GM13976 (cell line): Measurements from ENCODE around the gene LRRC45.

Experiments
- DNase-seq: peaks from one replicate; pipeline ENCODE4 v3.0.0; 2012; ENCODE audit warnings: low spot score
- in situ Hi-C: fragments of 300-500 bp; cut with MboI; formaldehyde crosslinking; loops from one replicate; pipeline ENCODE4 v1.12.0; 2022; ENCODE audit warnings: low sequenced_read_pairs, mixed read lengths, inconsistent platforms; ENCODE audit not compliant: unreplicated experiment
- TF ChIP-seq, protein P1 (sequence below): IDR thresholded peaks from 2 replicates; pipeline ENCODE4 v1.5.1; 2012; ENCODE audit warnings: borderline replicate concordance, mild to moderate bottlenecking; ENCODE audit not compliant: insufficient read depth; ENCODE audit errors: extremely low read depth, missing control alignments, control extremely low read depth

Gene LRRC45

DNA sequence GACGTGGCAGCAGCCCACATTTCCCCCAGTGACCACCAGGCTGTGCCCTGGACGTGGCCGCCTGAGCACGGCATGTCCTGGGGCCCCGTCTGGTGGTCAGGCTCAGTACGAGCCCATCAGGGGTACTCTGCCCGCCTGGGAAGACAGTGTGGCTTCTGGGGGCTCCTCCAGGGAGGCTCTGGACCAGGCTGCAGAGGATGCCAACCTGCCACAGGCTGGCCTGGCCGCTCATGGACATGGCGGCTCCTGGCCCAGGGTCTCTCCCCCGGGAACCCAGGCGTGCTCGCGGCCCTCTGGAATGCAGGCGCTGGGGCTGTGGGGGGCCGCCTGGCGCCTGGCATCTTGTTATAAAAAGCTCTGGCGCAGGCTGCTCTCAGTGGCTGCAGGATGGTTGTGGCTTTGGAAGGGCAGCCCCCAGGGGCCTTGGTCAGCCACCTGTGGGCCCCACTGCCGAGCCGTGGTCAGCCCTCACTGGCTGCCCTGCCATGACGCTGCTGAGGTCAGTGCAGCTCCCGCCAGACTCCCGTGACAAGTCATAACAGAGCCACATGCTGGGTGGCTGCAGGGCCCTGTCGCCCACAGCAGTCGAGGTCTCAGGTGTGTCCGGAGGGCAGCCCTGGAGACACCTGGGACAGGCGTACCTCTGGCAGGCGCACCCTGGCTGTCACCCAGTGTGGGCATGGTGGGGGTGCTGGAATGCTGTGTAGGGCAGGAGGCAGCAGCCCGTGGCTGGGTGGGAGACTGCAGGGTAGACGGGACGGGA is 15.4 kb upstream of the LRRC45 start:
- DNase-seq: no peak
- in situ Hi-C loops: no loop called here
- TF ChIP-seq, protein P1, sequence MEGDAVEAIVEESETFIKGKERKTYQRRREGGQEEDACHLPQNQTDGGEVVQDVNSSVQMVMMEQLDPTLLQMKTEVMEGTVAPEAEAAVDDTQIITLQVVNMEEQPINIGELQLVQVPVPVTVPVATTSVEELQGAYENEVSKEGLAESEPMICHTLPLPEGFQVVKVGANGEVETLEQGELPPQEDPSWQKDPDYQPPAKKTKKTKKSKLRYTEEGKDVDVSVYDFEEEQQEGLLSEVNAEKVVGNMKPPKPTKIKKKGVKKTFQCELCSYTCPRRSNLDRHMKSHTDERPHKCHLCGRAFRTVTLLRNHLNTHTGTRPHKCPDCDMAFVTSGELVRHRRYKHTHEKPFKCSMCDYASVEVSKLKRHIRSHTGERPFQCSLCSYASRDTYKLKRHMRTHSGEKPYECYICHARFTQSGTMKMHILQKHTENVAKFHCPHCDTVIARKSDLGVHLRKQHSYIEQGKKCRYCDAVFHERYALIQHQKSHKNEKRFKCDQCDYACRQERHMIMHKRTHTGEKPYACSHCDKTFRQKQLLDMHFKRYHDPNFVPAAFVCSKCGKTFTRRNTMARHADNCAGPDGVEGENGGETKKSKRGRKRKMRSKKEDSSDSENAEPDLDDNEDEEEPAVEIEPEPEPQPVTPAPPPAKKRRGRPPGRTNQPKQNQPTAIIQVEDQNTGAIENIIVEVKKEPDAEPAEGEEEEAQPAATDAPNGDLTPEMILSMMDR: no peak

DNA sequence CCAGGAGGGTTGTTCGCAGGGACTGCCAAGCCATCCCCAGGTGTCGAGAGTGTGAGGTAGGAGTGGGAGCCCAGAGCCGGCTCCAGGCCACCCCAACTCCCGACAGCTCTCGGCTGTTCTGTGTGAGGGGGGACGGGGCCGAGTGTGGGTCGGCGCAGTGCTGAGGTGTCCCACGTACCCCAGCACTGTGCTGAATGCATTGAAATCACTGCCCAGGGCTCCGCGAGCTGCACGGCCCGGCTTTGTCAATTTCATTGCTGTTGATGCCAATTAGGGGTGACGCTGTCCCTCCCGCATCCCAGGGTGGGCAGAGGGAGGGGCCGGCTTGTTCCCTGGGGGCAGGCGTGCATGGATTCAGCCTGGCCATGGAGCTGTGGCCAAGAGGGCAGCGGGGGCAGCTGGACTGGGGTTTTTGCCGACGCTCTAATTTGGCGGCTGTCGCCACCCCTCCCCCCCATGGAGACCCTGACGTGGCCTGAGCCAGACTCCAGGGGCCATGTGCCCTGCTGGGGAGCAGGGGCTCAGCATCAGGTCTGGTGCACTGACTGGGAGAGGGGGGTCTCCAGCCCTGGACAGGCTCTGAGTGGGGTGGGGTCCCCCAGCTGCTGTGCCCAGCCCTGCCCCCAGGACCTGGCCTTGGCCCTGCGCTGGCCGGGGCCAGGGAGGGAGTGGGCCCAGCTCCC is 14.7 kb upstream of the LRRC45 start:
- in situ Hi-C loops: no loop called here
- DNase-seq: no peak
- TF ChIP-seq, protein P1: no peak

DNA sequence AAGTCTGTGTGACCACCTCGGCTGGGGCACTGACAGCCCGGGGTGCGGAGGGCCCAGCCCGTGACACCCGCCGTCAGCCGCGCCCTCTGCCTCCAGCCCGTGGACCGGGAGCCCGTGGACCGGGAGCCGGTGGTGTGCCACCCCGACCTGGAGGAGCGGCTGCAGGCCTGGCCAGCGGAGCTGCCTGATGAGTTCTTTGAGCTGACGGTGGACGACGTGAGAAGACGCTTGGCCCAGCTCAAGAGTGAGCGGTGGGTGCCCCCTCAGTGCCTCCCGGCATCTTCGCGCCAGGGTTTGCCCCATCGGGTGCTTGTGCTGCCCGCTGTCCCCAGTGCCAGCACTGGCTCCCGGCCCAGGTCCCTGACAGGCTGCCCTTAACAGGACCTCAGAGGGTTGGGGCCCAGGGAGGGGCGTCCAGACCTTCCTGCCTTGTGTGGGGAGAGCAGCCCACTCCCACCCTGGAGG is 14.1 kb upstream of the LRRC45 start:
- no peak for DNase-seq
- in situ Hi-C loops: no loop called here
- TF ChIP-seq, protein P1: no peak

DNA sequence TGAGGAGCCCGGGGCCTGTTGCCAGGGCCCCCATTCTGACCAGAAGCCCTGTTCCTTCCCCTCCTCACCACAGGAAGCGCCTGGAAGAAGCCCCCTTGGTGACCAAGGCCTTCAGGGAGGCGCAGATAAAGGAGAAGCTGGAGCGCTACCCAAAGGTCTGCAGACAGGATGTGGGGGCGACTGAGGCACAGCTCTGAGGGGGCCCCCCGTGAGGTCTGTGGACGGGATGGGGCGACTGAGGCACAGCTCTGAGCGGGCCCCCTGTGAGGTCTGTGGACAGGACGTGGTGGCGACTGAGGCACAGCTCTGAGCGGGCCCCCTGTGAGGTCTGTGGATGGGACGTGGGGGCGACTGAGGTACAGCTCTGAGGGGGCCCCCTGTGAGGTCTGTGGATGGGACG is 13.7 kb upstream of the LRRC45 start:
- TF ChIP-seq, protein P1: no peak
- no peak for DNase-seq
- in situ Hi-C loops: no loop called here

DNA sequence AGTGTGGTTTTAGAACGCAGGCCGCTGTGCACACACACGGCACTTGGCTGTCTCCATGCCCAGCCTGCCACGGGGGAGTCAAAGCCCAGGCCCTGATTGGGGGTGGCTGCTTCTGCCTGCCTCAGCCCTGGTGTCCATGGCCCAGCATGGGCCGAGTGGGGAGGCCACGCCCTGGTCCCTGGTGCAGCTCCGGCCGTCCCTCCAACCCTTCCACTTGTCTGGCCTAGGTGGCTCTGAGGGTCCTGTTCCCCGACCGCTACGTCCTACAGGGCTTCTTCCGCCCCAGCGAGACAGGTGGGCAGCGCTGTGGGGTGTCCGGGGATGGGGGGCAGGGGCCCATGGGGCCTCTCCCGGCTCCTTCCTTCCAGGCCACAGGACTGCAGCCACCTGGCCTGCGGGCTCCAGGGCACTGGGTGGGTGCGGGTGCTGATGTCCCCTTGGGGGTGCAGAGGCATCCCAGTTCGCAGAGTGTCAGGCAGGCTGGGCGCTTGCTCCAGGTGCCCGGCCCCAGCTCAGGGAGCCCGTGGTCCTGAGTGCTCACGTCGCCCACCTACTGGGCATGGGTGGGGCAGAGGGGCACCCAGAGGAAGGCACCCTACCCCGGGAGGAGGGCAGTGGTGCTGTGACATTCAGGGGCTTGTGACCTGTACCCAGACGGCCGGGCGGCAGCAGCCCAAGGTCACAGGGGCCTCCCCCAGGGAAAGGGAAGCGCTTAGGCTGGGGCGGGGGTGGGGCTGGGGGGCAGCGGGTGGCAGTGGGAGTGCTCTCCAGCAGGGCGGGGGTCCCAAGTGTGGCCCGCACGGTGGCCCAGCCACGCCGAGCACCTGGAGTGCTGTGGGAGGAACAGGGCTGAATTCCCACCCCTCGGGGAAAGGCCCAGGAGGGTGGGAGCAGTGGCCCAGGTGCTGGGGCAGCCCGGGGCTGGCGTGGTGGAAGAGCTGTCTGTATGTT is 12.3 kb upstream of the LRRC45 start:
- no peak for DNase-seq
- TF ChIP-seq, protein P1: no peak
- in situ Hi-C loops: no loop called here

DNA sequence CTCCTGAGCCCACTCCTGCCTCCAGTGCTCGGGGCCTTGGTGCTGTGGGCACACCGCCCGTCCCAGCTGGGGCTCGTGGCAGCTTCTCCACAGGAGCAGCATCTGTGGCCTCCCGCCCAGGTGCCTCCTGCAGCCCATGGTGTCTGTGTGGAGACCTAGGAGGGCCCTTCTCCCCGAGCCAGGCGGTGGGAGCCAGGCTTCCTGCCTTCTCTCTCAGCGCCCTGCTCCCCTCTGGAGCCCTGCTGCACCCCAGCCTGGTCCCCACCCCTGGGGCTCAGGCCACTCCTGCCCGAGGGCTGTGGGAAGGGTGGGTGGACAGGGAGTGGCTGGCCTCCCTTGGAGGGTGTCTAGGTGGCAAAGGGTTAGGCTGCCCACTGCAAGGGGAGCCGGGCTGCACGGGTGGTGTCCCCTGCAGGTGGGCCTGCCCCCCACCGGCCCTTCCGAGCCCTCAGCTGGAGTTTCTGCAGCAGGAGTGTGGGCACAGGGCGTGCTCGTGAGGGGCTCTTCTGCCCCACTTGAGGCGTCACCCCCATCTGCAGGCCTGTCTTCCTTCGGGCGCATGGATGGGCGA is 11.4 kb upstream of the LRRC45 start:
- in situ Hi-C loops: no loop called here

More for the DNA sequence above, 11.4 kb upstream of the LRRC45 start:
- DNase-seq: no peak
- TF ChIP-seq, protein P1: no peak
